Measurements from ENCODE around the gene PVR. TPM values are rescaled to one million over a fixed set of nuclear protein-coding genes. Genes with fewer than 3 reads are reported as not detected.

PVR gene
- total RNA-seq, 1 donor from 2014 or later = 14.8 TPM

DNA sequence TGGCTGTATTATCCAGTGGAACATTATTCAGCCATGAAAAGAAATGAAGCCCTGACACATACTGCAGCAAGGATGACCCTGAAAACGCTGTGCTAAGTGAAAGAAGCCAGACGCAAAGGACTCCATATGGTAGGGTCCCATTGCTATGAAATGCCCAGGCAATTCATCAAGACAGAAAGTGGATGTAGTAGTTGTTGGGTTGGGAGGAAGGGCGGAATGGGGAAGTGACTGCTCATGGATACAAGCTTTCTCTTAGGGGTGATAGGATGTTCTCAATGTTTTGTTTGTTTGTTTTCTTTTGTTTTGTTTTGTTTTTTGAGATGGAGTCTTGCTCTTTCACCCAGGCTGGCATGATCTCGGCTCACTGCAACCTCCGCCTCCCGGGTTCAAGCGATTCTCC lies 44.2 kb downstream of the PVR start:
- Mint-ChIP-seq H3K4me1 (ENCODE audit: unreplicated experiment) (peaks cover 6% of the 10 kb centered on the region), H3K9me3 (ENCODE audit: unreplicated experiment) (no peaks in the 10 kb centered on the region), H3K27ac (ENCODE audit: unreplicated experiment) (no peak overlapping the region), H3K4me3 (ENCODE audit: unreplicated experiment) (no peak overlapping the region), H3K36me3 (ENCODE audit: low read depth, unreplicated experiment) (no peaks in the 10 kb centered on the region), H3K27me3 (ENCODE audit: unreplicated experiment) (peaks cover 2% of the 10 kb centered on the region)
- no peak for DNase-seq (ENCODE audit: low spot score)
- TF ChIP-seq, protein P1, sequence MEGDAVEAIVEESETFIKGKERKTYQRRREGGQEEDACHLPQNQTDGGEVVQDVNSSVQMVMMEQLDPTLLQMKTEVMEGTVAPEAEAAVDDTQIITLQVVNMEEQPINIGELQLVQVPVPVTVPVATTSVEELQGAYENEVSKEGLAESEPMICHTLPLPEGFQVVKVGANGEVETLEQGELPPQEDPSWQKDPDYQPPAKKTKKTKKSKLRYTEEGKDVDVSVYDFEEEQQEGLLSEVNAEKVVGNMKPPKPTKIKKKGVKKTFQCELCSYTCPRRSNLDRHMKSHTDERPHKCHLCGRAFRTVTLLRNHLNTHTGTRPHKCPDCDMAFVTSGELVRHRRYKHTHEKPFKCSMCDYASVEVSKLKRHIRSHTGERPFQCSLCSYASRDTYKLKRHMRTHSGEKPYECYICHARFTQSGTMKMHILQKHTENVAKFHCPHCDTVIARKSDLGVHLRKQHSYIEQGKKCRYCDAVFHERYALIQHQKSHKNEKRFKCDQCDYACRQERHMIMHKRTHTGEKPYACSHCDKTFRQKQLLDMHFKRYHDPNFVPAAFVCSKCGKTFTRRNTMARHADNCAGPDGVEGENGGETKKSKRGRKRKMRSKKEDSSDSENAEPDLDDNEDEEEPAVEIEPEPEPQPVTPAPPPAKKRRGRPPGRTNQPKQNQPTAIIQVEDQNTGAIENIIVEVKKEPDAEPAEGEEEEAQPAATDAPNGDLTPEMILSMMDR (IDR thresholded peaks at IDR 0.05; ENCODE audit: unreplicated experiment) = no peak

DNA sequence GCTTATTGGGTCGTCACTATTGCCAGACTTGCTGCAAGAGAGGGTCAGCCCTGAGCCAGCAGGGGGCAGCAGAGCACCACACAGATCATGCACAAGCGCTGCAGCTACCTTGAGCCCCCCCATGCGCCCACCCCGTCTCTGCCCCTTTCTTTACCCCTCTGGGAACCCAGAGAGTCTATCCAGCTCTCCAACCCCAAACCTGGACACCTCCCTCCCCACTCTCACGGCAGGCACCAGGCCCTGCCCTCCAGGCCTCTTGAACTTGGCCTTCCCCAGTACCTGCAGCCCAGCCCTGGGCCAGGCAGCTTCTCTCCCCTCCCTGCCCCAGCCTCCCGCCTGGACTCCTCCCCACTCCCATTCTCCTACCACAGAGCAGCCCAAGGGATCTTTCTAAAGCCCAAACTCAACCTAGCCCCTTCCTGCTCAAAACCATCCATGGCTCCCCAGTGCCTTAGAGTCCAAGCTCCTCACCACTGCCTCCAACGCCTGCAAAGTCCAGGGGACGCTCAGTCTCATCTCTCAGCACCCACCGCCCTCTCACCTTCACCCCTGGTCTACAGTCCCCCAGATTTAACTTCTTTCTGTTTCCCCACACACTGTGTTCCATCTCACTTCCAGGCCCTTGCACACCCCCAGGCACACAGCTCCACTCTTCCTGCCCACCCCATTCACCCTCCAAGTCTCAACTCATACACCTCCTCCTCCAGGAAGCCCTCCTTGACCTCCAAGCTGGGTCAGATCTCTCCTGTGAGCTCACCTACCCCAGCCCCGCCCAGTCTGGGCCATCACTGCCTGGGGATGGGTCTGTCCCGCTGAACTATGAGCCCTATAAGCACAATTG lies 45.8 kb downstream of the PVR start:
- Mint-ChIP-seq H3K9me3 (ENCODE audit: unreplicated experiment) (no peaks in the 10 kb centered on the region), H3K27me3 (ENCODE audit: unreplicated experiment) (peaks cover 2% of the 10 kb centered on the region), H3K4me3 (ENCODE audit: unreplicated experiment) (no peak overlapping the region), H3K36me3 (ENCODE audit: low read depth, unreplicated experiment) (no peaks in the 10 kb centered on the region), H3K4me1 (ENCODE audit: unreplicated experiment) (peaks cover 6% of the 10 kb centered on the region), H3K27ac (ENCODE audit: unreplicated experiment) (no peak overlapping the region)
- TF ChIP-seq, protein P1 (IDR thresholded peaks at IDR 0.05; ENCODE audit: unreplicated experiment) = peak; percentile 84
- peak; percentile 84 for DNase-seq (ENCODE audit: low spot score)

DNA sequence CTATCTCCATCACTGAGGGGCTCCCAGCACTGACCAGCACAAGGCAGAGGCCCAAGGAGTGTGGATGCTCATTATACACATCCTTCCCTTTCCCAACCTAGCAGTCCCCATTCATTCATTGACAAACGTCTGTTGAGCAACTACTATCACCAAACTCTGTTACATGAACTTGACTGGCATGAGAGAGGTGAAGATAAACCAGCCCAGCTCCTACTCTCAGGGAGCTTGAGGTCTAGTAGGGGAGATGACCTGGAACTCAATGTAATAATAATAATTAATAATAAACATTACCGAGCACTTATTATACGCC lies 46.4 kb downstream of the PVR start:
- TF ChIP-seq, protein P1 (IDR thresholded peaks at IDR 0.05; ENCODE audit: unreplicated experiment) = no peak
- Mint-ChIP-seq H3K27me3 (ENCODE audit: unreplicated experiment) (peaks cover 2% of the 10 kb centered on the region), H3K36me3 (ENCODE audit: low read depth, unreplicated experiment) (no peaks in the 10 kb centered on the region), H3K27ac (ENCODE audit: unreplicated experiment) (no peak overlapping the region), H3K4me1 (ENCODE audit: unreplicated experiment) (peaks cover 2% of the 10 kb centered on the region), H3K4me3 (ENCODE audit: unreplicated experiment) (no peak overlapping the region), H3K9me3 (ENCODE audit: unreplicated experiment) (no peaks in the 10 kb centered on the region)
- no peak for DNase-seq (ENCODE audit: low spot score)

DNA sequence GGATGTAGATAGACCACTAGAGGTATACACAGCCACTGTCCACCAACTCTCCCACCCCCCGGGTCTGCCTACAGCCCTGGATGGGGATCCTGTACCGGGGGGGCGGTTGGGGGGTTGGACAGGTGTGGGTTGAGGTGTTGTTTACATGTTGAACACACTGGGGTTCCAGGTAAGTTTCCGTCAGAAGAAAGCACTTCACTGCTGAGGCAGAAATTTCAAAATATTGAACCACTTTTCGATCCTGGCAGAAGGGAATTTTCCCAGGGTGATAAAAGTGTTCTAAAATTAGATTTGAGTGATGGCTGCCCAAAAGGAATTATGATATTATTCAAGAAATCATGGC lies 48.6 kb downstream of the PVR start:
- Mint-ChIP-seq H3K4me3 (ENCODE audit: unreplicated experiment) (no peak overlapping the region), H3K27me3 (ENCODE audit: unreplicated experiment) (peaks cover 7% of the 10 kb centered on the region), H3K9me3 (ENCODE audit: unreplicated experiment) (no peaks in the 10 kb centered on the region), H3K36me3 (ENCODE audit: low read depth, unreplicated experiment) (peaks cover 3% of the 10 kb centered on the region), H3K4me1 (ENCODE audit: unreplicated experiment) (no peaks in the 10 kb centered on the region), H3K27ac (ENCODE audit: unreplicated experiment) (no peak overlapping the region)
- TF ChIP-seq, protein P1 (IDR thresholded peaks at IDR 0.05; ENCODE audit: unreplicated experiment) = no peak
- no peak for DNase-seq (ENCODE audit: low spot score)

DNA sequence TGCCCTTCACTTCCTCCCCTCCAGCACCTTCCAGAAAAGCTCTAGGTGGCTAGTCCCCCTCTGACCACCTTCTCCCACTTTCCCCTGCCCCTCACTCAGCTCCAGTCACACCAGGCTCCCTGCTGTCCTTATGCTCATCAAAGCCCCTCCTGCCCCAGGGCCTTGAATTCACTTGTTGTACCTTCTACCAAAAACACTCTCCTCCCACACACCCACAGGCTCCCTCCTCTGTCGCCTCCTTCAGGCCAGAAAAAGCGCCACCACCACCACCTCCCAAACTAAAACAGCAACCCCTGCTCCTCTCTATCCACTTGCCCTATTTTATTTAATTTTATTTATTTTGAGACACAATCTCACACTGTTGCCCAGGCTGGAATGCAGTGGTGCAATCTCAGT lies 50.5 kb downstream of the PVR start:
- TF ChIP-seq, protein P1 (IDR thresholded peaks at IDR 0.05; ENCODE audit: unreplicated experiment) = peak; percentile 48
- Mint-ChIP-seq H3K4me1 (ENCODE audit: unreplicated experiment) (no peaks in the 10 kb centered on the region), H3K36me3 (ENCODE audit: low read depth, unreplicated experiment) (peaks cover 3% of the 10 kb centered on the region), H3K27ac (ENCODE audit: unreplicated experiment) (no peak overlapping the region), H3K9me3 (ENCODE audit: unreplicated experiment) (no peaks in the 10 kb centered on the region), H3K4me3 (ENCODE audit: unreplicated experiment) (no peak overlapping the region), H3K27me3 (ENCODE audit: unreplicated experiment) (peaks cover 4% of the 10 kb centered on the region)
- no peak for DNase-seq (ENCODE audit: low spot score)
